ENCODE data around the gene BIRC2.

- TF ChIP-seq POLR2A (IDR thresholded peaks at IDR 0.05) (no peak), POLR2AphosphoS5 (IDR thresholded peaks at IDR 0.05; ENCODE audit: insufficient read depth in 1 of 2, low read depth in 1 of 2) (no peak), CTCF (IDR thresholded peaks at IDR 0.05) (no peak)
These were observed 76.9 kb downstream of the BIRC2 start for GRCh38 chr11:102423936-102424335.
